Caco-2 (cell line): ENCODE data around the gene P3H1. TPM values are rescaled to one million over a fixed set of nuclear protein-coding genes. Genes with fewer than 3 reads are reported as not detected.
A peak's percentile ranks its signal among the peaks of the same experiment; 100 is the strongest.

Source experiments
- BruUV-seq: library from RNA; stranded (reverse); fragments of 400-500 nt; replicated peaks from 2 replicates; lab custom pipeline; 2021; lab: Mats Ljungman, UMichigan
- CTCF ChIA-PET: fragments of 300-600 bp; sonication (Branson Sonifier 250); formaldehyde crosslinking; loops from one replicate; lab custom pipeline; 2022; ENCODE audit warnings: antibody characterized with exemption; lab: Charles Lee
- POLR2A ChIA-PET: fragments of 300-600 bp; sonication (Branson Sonifier 250); formaldehyde crosslinking; loops from one replicate; lab custom pipeline; 2022; ENCODE audit warnings: antibody characterized with exemption; lab: Charles Lee
- DNase-seq, 2 experiments: peaks; one replicate each; pipeline versions ENCODE4 v3.0.0 to v3.0.0-alpha.2; 2020 to 2022
- H3K27me3 ChIP-seq: replicated peaks from 2 replicates; pipeline ENCODE4 v1.6.0; 2011; ENCODE audit warnings: low read length; ENCODE audit not compliant: control insufficient read depth, insufficient read depth
- H3K36me3 ChIP-seq: 2 replicates; pipeline ENCODE4 v1.5.1; 2011; ENCODE audit warnings: low read length; ENCODE audit not compliant: control insufficient read depth, insufficient read depth
- H3K4me1 ChIP-seq: fragments of 250-450 bp; sonication (Bioruptor Pico); 2 replicates; pipeline ENCODE4 v1.5.1; 2020; ENCODE audit warnings: mild to moderate bottlenecking
- H3K4me3 ChIP-seq: 2 replicates; pipeline ENCODE4 v1.5.1; 2011; ENCODE audit warnings: low read depth, mild to moderate bottlenecking, control low read depth, low read length
- H3K9me3 ChIP-seq: fragments of 250-450 bp; sonication (Bioruptor Pico); 2 replicates; pipeline ENCODE4 v1.5.1; 2020; ENCODE audit warnings: mild to moderate bottlenecking, moderate library complexity
- H3K27ac Mint-ChIP-seq: one replicate; pipeline ENCODE4 v1.8.0; 2022; ENCODE audit warnings: mixed read lengths; ENCODE audit not compliant: unreplicated experiment
- H3K27me3 Mint-ChIP-seq: one replicate; pipeline ENCODE4 v1.8.0; 2022; ENCODE audit warnings: mixed read lengths; ENCODE audit not compliant: insufficient read depth, unreplicated experiment
- H3K36me3 Mint-ChIP-seq: one replicate; pipeline ENCODE4 v1.8.0; 2022; ENCODE audit warnings: mild to moderate bottlenecking, mixed read lengths; ENCODE audit not compliant: insufficient read depth, unreplicated experiment
- H3K4me1 Mint-ChIP-seq: one replicate; pipeline ENCODE4 v1.8.0; 2022; ENCODE audit warnings: low read depth, mixed read lengths; ENCODE audit not compliant: unreplicated experiment
- H3K4me3 Mint-ChIP-seq: one replicate; pipeline ENCODE4 v1.8.0; 2022; ENCODE audit warnings: mild to moderate bottlenecking, moderate library complexity, mixed read lengths; ENCODE audit not compliant: unreplicated experiment
- H3K9me3 Mint-ChIP-seq: one replicate; pipeline ENCODE4 v1.8.0; 2022; ENCODE audit warnings: mixed read lengths; ENCODE audit not compliant: unreplicated experiment
- intact Hi-C: fragments of 100-400 bp; cut with micrococcal nuclease; formaldehyde crosslinking; loops from one replicate; pipeline ENCODE4 v1.10.0; 2022; ENCODE audit not compliant: unreplicated experiment
- total RNA-seq: library from RNA; stranded (reverse); gene quantifications from 2 replicates; pipeline ENCODE4 v1.2.3, GENCODE V29; 2022
- TF ChIP-seq, protein P1 (sequence below), 2 experiments: fragments of 200-600 bp in 1 of 2; IDR thresholded peaks; 1 replicate in 1 of 2; 2 replicates in 1 of 2; pipeline versions ENCODE4 v1.5.1 to v1.8.0; 2011 to 2022; ENCODE audit warnings: antibody characterized with exemption in 1 of 2, control low read depth in 1 of 2, inconsistent platforms in 1 of 2, low read depth in 1 of 2, low read length in 1 of 2, mild to moderate bottlenecking in 1 of 2, moderate library complexity in 1 of 2; ENCODE audit not compliant: insufficient read depth in 1 of 2, severe bottlenecking in 1 of 2, unreplicated experiment in 1 of 2

Gene P3H1
- total RNA-seq, 1 experiment from 2014 or later: 20.5 TPM

DNA sequence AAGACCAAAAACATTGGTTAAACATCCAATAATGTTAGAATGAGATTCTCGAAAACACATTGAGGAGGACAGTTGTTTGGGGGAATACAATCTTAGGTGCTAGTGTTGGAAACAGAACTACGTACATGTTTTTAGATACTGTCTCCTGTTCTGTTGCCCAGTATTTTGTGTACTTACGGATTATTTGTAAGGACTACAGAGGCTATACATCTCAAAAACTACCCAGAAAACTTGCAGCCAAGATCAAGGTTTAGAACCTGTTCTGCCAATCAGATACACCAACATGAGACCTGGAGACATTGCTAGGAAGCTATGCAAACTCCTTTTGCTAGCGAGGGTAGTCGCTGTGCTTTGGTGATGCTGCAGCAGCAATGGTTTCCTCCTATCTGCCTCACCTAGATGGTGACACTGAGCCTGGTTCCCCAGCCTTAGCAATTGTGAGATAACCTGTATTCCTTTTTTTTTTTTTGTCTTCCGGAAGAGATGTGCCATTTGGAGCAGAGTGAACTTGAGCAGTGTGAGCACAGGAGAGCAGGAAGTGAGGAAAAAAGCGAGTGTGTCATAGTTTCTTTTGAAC is 62.9 kb downstream of the P3H1 start:
- ChIA-PET CTCF (no interaction called here), POLR2A (no interaction called here)
- Histone ChIP-seq H3K36me3 (peaks cover 3% of the 10 kb centered on the region; the same call in 1 of the 2 replicates), H3K4me1 (no peaks in the 10 kb centered on the region), H3K27me3 (no peaks in the 10 kb centered on the region), H3K9me3 (no peaks in the 10 kb centered on the region), H3K4me3 (no peak overlapping the region)
- Mint-ChIP-seq H3K9me3 (no peaks in the 10 kb centered on the region), H3K4me3 (peak overlapping the region; percentile 7), H3K4me1 (no peaks in the 10 kb centered on the region), H3K27me3 (no peaks in the 10 kb centered on the region), H3K27ac (no peak overlapping the region), H3K36me3 (peaks cover 79% of the 10 kb centered on the region)
- BruUV-seq: no TSS peak
- TF ChIP-seq, protein P1, sequence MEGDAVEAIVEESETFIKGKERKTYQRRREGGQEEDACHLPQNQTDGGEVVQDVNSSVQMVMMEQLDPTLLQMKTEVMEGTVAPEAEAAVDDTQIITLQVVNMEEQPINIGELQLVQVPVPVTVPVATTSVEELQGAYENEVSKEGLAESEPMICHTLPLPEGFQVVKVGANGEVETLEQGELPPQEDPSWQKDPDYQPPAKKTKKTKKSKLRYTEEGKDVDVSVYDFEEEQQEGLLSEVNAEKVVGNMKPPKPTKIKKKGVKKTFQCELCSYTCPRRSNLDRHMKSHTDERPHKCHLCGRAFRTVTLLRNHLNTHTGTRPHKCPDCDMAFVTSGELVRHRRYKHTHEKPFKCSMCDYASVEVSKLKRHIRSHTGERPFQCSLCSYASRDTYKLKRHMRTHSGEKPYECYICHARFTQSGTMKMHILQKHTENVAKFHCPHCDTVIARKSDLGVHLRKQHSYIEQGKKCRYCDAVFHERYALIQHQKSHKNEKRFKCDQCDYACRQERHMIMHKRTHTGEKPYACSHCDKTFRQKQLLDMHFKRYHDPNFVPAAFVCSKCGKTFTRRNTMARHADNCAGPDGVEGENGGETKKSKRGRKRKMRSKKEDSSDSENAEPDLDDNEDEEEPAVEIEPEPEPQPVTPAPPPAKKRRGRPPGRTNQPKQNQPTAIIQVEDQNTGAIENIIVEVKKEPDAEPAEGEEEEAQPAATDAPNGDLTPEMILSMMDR (IDR thresholded peaks at IDR 0.05; ENCODE audit: insufficient read depth in 1 of 2, low read depth in 1 of 2, low read length in 1 of 2, severe bottlenecking in 1 of 2, unreplicated experiment in 1 of 2): no peak
- DNase-seq: no peak
- intact Hi-C loops: no loop called here

DNA sequence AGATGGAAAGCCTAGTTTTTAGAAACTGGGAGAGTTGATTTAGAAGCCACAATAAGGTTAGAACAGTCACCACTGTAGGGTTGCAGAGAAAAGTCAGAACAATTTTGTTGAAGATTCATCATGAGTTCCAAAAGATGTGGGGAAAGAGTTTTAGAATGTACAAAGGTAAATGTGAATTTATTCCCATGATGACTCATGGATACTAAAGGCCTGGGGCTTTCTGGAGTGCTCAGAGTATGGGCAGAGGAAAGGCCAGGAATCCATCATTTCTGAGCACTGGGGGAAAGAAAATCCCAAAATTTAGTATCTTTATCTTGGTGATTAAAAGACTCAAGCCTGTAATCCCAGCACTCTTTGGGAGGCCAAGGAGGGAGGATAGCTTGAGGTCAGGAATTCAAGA is 66.8 kb downstream of the P3H1 start:
- CTCF ChIA-PET: no interaction called here
- H3K27me3 ChIP-seq: no peaks in the 10 kb centered on the region
- H3K4me1 Mint-ChIP-seq: peaks cover 7% of the 10 kb centered on the region
- no peaks in the 10 kb centered on the region for H3K9me3 ChIP-seq
- H3K27me3 Mint-ChIP-seq: no peaks in the 10 kb centered on the region
- BruUV-seq: no TSS peak
- TF ChIP-seq, protein P1 (IDR thresholded peaks at IDR 0.05; ENCODE audit: insufficient read depth in 1 of 2, low read depth in 1 of 2, low read length in 1 of 2, severe bottlenecking in 1 of 2, unreplicated experiment in 1 of 2): no peak
- H3K9me3 Mint-ChIP-seq: no peaks in the 10 kb centered on the region
- POLR2A ChIA-PET: no interaction called here
- H3K36me3 Mint-ChIP-seq: peaks cover 95% of the 10 kb centered on the region
- H3K4me1 ChIP-seq: no peaks in the 10 kb centered on the region
- DNase-seq: no peak
- peaks cover 3% of the 10 kb centered on the region; the same call in 1 of the 2 replicates for H3K36me3 ChIP-seq
- no peak overlapping the region for H3K4me3 Mint-ChIP-seq
- no peak overlapping the region for H3K4me3 ChIP-seq
- H3K27ac Mint-ChIP-seq: peak overlapping the region; percentile 25
- intact Hi-C loops: no loop called here

DNA sequence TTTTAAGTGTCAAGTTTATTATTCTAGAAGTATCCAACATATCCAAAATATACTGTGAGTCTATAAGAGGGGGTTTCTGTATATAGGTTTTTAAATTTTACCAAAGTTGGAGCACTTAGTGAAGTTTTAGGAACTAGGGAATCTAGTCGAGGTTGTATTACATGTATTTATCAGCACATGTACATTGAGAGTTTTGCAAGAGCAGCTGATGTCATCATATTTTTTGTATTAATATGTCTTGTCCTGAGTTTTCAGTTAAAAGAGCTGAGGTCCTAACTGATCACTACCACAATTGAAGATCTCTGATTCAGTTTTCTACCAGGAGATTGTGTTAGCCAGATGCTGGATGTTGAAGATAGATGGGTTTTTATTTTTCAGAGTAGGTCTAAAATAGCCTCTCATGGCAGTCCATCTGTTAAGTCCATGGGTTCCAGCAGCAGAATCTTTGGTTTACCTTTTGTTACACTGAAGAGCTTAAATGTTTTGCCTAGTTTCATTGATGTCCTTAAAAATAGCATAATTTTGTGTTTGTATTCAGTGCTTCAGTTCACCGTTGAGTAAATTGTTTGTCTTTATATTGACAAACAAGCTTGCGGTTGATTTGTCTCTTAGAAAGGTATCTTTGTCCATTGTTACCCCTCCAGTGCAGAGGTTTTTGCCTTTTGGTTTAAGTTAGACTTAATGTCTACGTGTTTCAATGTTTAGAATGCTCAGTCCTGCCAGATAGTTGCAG is 68.6 kb downstream of the P3H1 start:
- Mint-ChIP-seq H3K4me1 (peaks cover 7% of the 10 kb centered on the region), H3K27me3 (no peaks in the 10 kb centered on the region), H3K4me3 (no peak overlapping the region), H3K9me3 (no peaks in the 10 kb centered on the region), H3K36me3 (peaks cover 95% of the 10 kb centered on the region), H3K27ac (no peak overlapping the region)
- ChIA-PET CTCF (no interaction called here), POLR2A (no interaction called here)
- intact Hi-C loops: no loop called here
- no peak overlapping the region for H3K4me3 ChIP-seq
- TF ChIP-seq, protein P1 (IDR thresholded peaks at IDR 0.05; ENCODE audit: insufficient read depth in 1 of 2, low read depth in 1 of 2, low read length in 1 of 2, severe bottlenecking in 1 of 2, unreplicated experiment in 1 of 2): no peak
- H3K9me3 ChIP-seq: no peaks in the 10 kb centered on the region
- no peaks in the 10 kb centered on the region for H3K27me3 ChIP-seq
- DNase-seq: no peak
- H3K36me3 ChIP-seq: peaks cover 3% of the 10 kb centered on the region; the same call in 1 of the 2 replicates
- H3K4me1 ChIP-seq: peaks cover 5% of the 10 kb centered on the region
- no TSS peak for BruUV-seq

Other genes with a start within 250 kb of the P3H1 start
- gene PPIH, start 108.6 kb downstream of the P3H1 start, total RNA-seq: 54.7 and 58.2 TPM in 2 replicates
- 567 and 622 TPM in 2 replicates for gene YBX1, start 84.6 kb downstream of the P3H1 start, total RNA-seq
- 2.9 and 4.0 TPM in 2 replicates for gene CLDN19, start 26.8 kb downstream of the P3H1 start, total RNA-seq
- 6.1 and 6.3 TPM in 2 replicates for gene C1orf50, start 221 bp upstream of the P3H1 start, total RNA-seq
- gene TMEM269, start 18.0 kb upstream of the P3H1 start, total RNA-seq: 0.58 and 0.68 TPM in 2 replicates
- gene ERMAP, start 50.1 kb upstream of the P3H1 start, total RNA-seq: 4.8 and 5.2 TPM in 2 replicates
- gene SVBP, start 50.4 kb upstream of the P3H1 start, total RNA-seq: 18.6 and 19.2 TPM in 2 replicates
- gene ZNF691, start 79.6 kb upstream of the P3H1 start, total RNA-seq: 6.2 and 7.8 TPM in 2 replicates
- gene SLC2A1, start 191.8 kb upstream of the P3H1 start, total RNA-seq: 422 and 437 TPM in 2 replicates